SK-N-MC (cell line): ENCODE data around the gene HLX.

Experiments used
- DNase-seq: peaks from one replicate; pipeline ENCODE4 v3.0.0-alpha.2; 2011; ENCODE audit warnings: low read depth, low spot score
- H3K27ac ChIP-seq: fragments of 200-600 bp; sonication (generic); 2 replicates; pipeline ENCODE4 v1.5.1; 2016; ENCODE audit warnings: mixed run types
- H3K36me3 ChIP-seq: fragments of 200-600 bp; sonication (generic); 2 replicates; pipeline ENCODE4 v1.6.1; 2017; ENCODE audit warnings: antibody characterized with exemption, low read length, mixed read lengths; ENCODE audit not compliant: insufficient read depth
- H3K4me3 ChIP-seq: fragments of 200-600 bp; sonication (generic); 2 replicates; pipeline ENCODE4 v1.5.1; 2016
- H3K9ac ChIP-seq: fragments of 200-600 bp; sonication (generic); 2 replicates; pipeline ENCODE4 v1.8.0; 2017; ENCODE audit warnings: mixed run types, mixed read lengths; ENCODE audit not compliant: insufficient read length
- H3K9me3 ChIP-seq: fragments of 200-600 bp; sonication (generic); 2 replicates; pipeline ENCODE4 v1.6.1; 2017; ENCODE audit warnings: low read depth, mild to moderate bottlenecking, antibody characterized with exemption, low read length, moderate library complexity, mixed read lengths
- EZH2 ChIP-seq: fragments of 200-600 bp; sonication (generic); IDR thresholded peaks from one replicate; pipeline ENCODE4 v1.6.1; 2017; ENCODE audit warnings: antibody characterized with exemption
- FOXP2 ChIP-seq: optimal IDR thresholded peaks from 2 replicates; pipeline ENCODE3; 2011; ENCODE audit warnings: mild to moderate bottlenecking, moderate library complexity; ENCODE audit not compliant: insufficient read depth; ENCODE audit errors: extremely low read length, control extremely low read depth
- POLR2AphosphoS5 ChIP-seq: IDR thresholded peaks from 2 replicates; pipeline ENCODE4 v1.6.1; 2012; ENCODE audit warnings: mild to moderate bottlenecking, low read depth, low read length, borderline replicate concordance

HLX gene

DNA sequence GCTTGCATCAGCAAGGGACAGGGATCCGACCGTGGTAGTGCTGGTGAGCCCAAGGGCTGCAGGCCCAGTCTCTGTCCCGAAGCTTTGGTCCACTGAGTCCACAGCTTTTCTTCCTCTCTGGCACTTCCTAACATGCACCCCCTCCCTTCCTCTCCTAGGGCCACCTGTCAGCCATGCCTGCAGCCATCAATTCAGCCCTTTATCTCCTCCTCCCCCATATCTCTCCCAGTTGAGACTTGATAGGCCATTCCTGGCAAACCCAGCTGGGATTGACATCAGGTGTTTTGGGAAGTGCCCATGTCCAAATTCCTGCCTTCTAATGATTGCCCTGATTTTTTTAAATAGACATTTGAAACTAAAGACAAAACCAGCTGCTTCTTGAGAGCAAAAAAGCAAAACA is 25.6 kb downstream of the HLX start:
- Histone ChIP-seq H3K9ac (no peak overlapping the region), H3K9me3 (no peaks in the 10 kb centered on the region), H3K36me3 (no peaks in the 10 kb centered on the region), H3K27ac (no peak overlapping the region), H3K4me3 (no peak overlapping the region)
- no peak for DNase-seq
- TF ChIP-seq FOXP2 (no peak), EZH2 (no peak), POLR2AphosphoS5 (no peak)

DNA sequence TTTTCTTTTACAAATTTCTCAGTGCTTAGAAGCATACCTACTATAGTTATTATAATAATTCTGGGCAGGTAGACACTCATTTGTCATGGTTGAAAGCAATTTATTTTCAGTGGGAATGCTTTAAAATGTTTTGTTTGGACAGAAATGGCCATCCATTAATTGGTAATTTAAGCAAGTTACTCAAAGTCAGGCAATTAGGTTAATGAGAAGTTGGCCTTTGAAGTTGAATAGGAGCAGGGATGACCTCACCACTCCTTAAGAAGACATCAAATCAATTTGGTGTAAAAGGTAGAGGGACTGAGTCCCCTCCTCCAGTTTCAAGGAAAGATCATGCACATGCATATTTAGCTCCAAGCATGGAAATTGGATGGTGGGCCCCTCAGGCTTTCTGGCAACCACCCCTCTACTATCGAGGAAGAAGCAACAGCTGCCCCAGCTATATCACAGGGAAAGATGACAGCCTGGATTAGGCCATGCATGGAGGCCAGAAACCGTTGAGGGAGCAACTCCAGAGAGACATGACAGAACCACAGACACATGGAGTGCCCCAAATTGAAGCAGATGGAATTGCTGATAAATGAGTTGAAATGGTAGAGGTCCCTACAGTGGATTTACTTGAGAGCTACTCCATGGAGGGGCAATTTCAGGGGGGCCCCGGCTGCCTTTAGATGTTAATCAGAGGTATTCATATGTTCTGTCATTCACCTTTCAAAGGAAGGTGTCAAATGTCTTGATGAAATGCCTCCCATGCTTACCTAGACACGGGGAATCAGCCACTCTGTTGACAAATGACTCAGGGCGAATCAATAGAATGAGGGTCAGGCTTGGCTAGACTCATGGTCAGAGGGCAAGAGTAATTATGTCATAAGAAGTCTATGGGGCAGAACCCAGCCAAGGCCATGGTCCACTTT is 26.7 kb downstream of the HLX start:
- DNase-seq = no peak
- no peak overlapping the region for H3K27ac ChIP-seq
- H3K9ac ChIP-seq = no peak overlapping the region
- H3K4me3 ChIP-seq = no peak overlapping the region
- H3K36me3 ChIP-seq = no peaks in the 10 kb centered on the region
- TF ChIP-seq EZH2 (no peak), POLR2AphosphoS5 (no peak), FOXP2 (no peak)
- no peaks in the 10 kb centered on the region for H3K9me3 ChIP-seq

DNA sequence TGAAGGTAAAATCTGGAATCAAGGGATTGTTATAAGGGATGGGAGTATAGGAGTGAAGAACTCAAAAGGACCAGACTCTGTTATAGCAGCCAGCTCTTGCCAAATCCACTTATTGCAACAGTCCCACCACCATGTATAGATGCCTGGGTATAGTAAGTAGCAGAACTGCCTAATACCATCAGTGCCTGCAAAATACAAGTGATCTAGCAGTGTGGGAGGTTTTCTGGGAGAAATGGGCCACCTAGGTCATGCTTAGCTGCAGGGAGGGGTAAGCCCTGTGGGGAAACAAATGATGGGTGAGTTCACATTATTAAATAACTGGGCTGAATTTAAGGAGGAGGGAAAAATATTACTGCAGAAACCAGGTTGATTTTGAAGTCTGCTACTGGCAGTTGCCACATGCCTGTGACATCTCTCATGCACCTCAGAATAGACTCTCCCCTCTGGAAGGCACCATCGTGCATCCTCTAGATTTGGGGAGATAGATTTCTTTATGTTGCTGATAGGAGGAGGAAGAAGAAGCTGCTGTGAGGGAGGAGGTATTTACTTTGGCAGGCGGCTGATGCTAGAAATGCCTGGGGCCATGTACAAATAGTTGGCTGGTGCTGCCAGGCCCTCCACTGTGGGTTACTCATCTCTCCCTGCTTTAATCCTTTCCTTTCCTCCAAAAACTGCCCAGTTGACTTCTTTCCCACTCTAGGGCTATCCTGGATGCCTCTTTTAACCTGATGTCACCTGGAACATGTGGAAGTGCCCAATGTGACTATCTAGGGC is 27.5 kb downstream of the HLX start:
- Histone ChIP-seq H3K36me3 (no peaks in the 10 kb centered on the region), H3K27ac (no peak overlapping the region), H3K9me3 (no peaks in the 10 kb centered on the region), H3K4me3 (no peak overlapping the region), H3K9ac (no peak overlapping the region)
- no peak for DNase-seq
- no peak for TF ChIP-seq EZH2
- no peak for TF ChIP-seq FOXP2
- TF ChIP-seq POLR2AphosphoS5 = no peak

DNA sequence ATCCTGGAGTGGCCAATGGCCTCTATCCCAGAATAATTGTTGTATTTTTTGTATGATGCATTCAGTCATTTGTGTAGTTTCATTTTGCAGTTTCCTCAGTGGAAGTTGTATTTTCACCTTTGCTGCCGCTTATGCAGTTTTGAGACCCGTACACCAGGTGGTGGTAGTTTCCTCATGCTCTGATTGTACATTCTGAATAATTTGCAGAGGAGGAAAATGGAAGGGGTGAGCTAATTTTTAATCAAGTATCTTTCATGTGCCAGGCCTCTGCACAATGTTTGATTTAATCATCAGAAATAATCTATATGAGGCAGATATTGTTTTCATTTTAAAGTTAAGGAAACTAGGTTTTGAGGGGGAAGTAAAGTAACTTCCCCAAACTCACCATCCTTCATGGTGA is 29.5 kb downstream of the HLX start:
- H3K36me3 ChIP-seq = no peaks in the 10 kb centered on the region
- no peaks in the 10 kb centered on the region for H3K9me3 ChIP-seq
- TF ChIP-seq EZH2 (peak; percentile 78), FOXP2 (no peak), POLR2AphosphoS5 (no peak)
- DNase-seq = no peak
- H3K9ac ChIP-seq = no peak overlapping the region
- H3K27ac ChIP-seq = no peak overlapping the region
- no peak overlapping the region for H3K4me3 ChIP-seq

DNA sequence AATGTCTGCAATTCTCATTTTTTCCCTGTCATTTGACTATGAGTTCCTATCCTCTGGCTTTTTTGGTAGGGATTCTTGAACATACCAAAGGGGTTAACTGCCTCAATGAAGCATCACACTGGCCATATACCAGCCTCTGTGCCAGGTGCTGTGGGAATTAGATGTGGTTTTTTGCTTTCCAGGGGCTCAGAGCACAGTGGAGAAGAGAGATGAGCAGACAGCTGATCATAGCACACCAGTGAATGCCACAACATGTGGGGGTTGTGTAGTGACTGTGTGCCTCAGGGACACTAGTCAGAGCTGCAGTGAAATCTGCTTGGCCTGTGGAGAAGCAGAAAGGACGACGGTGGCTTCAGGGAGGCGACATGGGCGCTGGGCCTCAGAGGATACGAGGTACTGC is 30.8 kb downstream of the HLX start:
- H3K9ac ChIP-seq = no peak overlapping the region
- DNase-seq = no peak
- H3K36me3 ChIP-seq = no peaks in the 10 kb centered on the region
- no peak overlapping the region for H3K27ac ChIP-seq
- no peak overlapping the region for H3K4me3 ChIP-seq
- TF ChIP-seq FOXP2 = no peak
- TF ChIP-seq POLR2AphosphoS5 = no peak
- no peak for TF ChIP-seq EZH2
- H3K9me3 ChIP-seq = no peaks in the 10 kb centered on the region

DNA sequence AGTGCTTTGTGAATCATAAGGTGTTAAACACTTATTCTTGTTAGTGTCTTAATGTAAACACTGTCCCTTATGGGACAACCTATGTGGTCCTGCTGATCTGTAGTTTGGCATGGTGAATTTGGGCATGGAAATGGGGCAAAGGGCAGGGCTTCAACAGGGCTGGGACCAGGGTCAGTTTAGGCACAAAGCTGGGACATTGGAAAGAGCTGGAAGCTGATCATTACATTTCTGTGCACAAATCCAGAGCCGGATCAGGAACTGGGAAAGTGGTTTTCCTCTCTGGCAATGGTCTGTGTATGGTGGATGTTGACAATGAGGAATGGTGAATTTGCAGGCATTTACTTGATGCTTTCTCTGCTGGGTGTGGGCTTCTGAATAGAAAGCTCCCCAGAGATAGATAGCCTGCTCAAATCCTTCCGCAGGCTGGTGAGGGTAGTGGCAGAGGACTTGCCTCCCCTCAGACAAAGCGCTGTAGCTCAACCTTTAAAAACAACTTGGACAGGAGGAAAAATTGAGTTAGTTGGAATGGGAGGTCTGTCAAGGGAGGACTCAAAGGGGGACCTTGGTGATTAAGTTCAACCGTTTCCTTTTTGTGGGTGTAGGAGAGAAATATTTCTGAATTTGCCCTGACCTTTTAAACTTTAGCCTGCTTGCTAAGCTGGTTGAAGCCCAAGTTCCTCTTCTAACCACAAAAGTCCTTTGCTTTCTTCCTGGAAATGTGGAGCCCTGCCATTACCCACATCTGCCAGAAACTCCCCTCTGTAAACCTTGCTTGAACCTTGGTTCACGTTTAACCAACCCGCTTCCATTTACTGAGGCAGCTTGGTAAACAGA is 35.3 kb downstream of the HLX start:
- no peaks in the 10 kb centered on the region for H3K36me3 ChIP-seq
- no peak overlapping the region for H3K4me3 ChIP-seq
- TF ChIP-seq POLR2AphosphoS5 (no peak), FOXP2 (no peak), EZH2 (no peak)
- H3K27ac ChIP-seq = no peak overlapping the region
- no peaks in the 10 kb centered on the region for H3K9me3 ChIP-seq
- no peak for DNase-seq
- H3K9ac ChIP-seq = no peak overlapping the region

DNA sequence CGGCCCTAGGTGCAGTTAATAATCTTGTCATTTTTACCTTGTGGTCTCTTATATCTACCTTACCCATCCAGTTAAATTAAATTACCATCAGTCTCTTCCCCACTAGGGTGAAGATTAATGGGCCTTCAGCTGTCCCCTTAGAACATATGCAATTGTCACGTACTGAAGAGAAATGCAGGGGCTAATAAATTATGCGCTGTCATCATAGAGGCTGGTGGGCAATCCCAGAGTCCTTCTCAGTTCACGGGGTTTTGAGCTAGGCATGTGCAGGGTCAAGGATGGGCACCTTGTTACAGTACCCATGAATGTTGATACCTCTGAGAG is 35.8 kb downstream of the HLX start:
- Histone ChIP-seq H3K9ac (no peak overlapping the region), H3K36me3 (no peaks in the 10 kb centered on the region), H3K4me3 (no peak overlapping the region), H3K27ac (no peak overlapping the region), H3K9me3 (no peaks in the 10 kb centered on the region)
- no peak for DNase-seq
- no peak for TF ChIP-seq EZH2
- TF ChIP-seq POLR2AphosphoS5 = no peak
- no peak for TF ChIP-seq FOXP2

DNA sequence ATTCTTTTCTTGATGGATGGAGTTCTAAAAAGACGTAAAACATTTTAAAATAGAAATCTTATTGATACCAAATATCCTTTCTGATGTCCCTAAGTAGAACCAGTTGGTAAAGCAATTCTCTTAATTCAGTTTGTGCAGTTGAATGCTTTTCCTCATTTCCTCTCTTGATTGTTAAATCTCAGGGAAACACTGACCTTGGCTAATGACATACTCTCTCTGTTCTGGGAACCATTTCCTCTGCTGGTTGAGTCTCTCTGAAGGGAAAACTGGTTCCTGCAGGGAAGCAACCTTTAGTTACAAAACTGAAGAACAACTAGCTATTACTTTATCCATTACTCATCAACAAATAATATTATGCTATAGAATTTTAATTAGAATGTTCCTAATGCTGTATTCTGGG is 36.7 kb downstream of the HLX start:
- H3K9me3 ChIP-seq = no peaks in the 10 kb centered on the region
- no peak overlapping the region for H3K9ac ChIP-seq

More for the DNA sequence above, 36.7 kb downstream of the HLX start:
- no peak for TF ChIP-seq POLR2AphosphoS5
- no peak for TF ChIP-seq FOXP2
- no peak for TF ChIP-seq EZH2
- no peaks in the 10 kb centered on the region for H3K36me3 ChIP-seq
- no peak overlapping the region for H3K4me3 ChIP-seq
- DNase-seq = no peak
- H3K27ac ChIP-seq = no peak overlapping the region
